Heart left ventricle (tissue), 13 donors: ENCODE data around the gene PRR7.

Source experiments
- CTCF ChIP-seq, 12 donors: fragments of 200-600 bp; sonication (generic) in 4 of 12; IDR thresholded peaks; one replicate each; pipeline versions ENCODE4 v1.5.0 to v1.8.0; 2018 to 2022; ENCODE audit warnings: antibody characterized with exemption in 12 of 12, mild to moderate bottlenecking in 5 of 12
- POLR2A ChIP-seq, 2 donors: fragments of 450-650 bp; IDR thresholded peaks; one replicate each; pipeline ENCODE4 v1.6.1; 2017; ENCODE audit warnings: antibody characterized with exemption in 2 of 2, mild to moderate bottlenecking in 2 of 2, moderate library complexity in 2 of 2
- donor health status: ischemic (EF 13 %, LVEDD 7.1; RV severe dilation, severe dysfunction).
- donor health status: DM: no; HTN: yes; CAD: no.
- donor health status: DM: no; HTN: no; CAD: no.
- donor health status: ischemic (EF 25% LVEDD 6.9; RV normal size, moderate dysfunction).
- donor health status: ischemic (EF 25% LVEDD 5.7; RV mildly dilated, moderate dysfunction).
- donor health status: ischemic (EF 35%, LVEDD 5.7; RV mildly dilated, moderate dysfunction).
- donor health status: nonischemic (EF 11% LVEDD 7.7; RV severe dilation, severe dysfunction).
- donor health status: DM: yes; HTN: yes; CAD: no.
- donor health status: PGD.
- donor health status: ischemic (EF 29% LVEDD 5.4; RV normal size, mild dysfunction).
- donor health status: nonischemic (EF 23%, LVEDD 6.1; RV moderate dilation, normal function).

DNA sequence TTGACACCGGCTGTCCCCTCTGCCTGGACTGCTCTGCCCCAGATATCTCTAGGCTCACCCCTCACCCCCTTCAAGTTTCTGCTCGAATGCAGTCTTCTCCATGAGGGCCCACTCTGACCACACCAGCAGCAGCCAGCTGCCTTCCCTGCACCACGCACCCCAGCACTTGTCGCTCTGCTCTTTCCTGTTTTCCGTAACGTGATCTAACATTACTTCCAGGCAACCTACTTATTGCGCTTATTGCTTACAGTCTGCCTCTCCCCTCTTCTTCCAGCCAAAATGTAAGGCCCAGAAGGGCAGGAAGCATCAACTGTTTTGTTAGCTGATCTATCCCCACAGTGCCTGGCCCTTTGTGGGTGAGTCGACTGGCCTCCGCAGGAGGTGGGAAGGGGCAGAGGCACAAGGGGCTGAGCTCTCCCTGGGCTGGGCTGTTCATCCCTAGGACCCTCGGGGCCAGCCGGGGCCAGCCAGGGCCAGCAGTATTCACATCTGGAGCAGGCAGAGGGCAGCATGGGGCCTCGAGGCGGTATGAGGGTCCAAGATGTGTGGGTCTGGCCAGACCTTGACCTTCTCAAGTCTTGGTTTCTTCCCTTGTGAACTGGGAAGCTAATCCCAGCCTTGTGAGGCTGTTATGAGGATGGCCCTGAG is 38.4 kb downstream of the PRR7 start:
- TF ChIP-seq CTCF (IDR thresholded peaks at IDR 0.05) (no peak), POLR2A (IDR thresholded peaks at IDR 0.05) (no peak)
